Mesenchymal stem cell (in vitro differentiated cells and primary cell): ENCODE results near the gene CRABP1.

Source experiments
- DNase-seq: peaks from one replicate; pipeline ENCODE4 v3.0.0-alpha.2; 2013
- H2AFZ ChIP-seq: one replicate; pipeline ENCODE4 v1.6.1; 2013; ENCODE audit warnings: low read depth, mild to moderate bottlenecking, control low read depth, inconsistent platforms, low read length, moderate library complexity
- H2AK5ac ChIP-seq: 2 replicates; pipeline ENCODE4 v1.6.1; 2013; ENCODE audit warnings: low read length, moderate library complexity, mild to moderate bottlenecking, inconsistent platforms; ENCODE audit not compliant: severe bottlenecking
- H2BK120ac ChIP-seq: one replicate; pipeline ENCODE4 v1.6.1; 2013; ENCODE audit warnings: low read depth, mild to moderate bottlenecking, inconsistent platforms, low read length, moderate library complexity
- H2BK12ac ChIP-seq, 2 experiments: one replicate each; pipeline ENCODE4 v1.6.1; 2013; ENCODE audit warnings: inconsistent platforms in 2 of 2, low read length in 2 of 2, mild to moderate bottlenecking in 2 of 2, moderate library complexity in 2 of 2, control low read depth in 1 of 2
- H2BK15ac ChIP-seq: one replicate; pipeline ENCODE4 v1.6.1; 2013; ENCODE audit warnings: mild to moderate bottlenecking, low read depth, inconsistent platforms; ENCODE audit not compliant: poor library complexity, severe bottlenecking
- H2BK5ac ChIP-seq: 2 replicates; pipeline ENCODE4 v1.6.1; 2013; ENCODE audit warnings: low read depth, mild to moderate bottlenecking, low read length, control low read depth, inconsistent platforms; ENCODE audit not compliant: poor library complexity, severe bottlenecking
- H3K14ac ChIP-seq, 2 experiments: one replicate each; pipeline ENCODE4 v1.6.1; 2013; ENCODE audit warnings: inconsistent platforms in 2 of 2, low read length in 2 of 2, control low read depth in 1 of 2, mild to moderate bottlenecking in 1 of 2, moderate library complexity in 1 of 2
- H3K18ac ChIP-seq, 2 experiments: one replicate each; pipeline ENCODE4 v1.6.1; 2013; ENCODE audit warnings: inconsistent platforms in 2 of 2, low read length in 2 of 2, control low read depth in 1 of 2, low read depth in 1 of 2, mild to moderate bottlenecking in 1 of 2
- H3K23ac ChIP-seq, 2 experiments: one replicate each; pipeline ENCODE4 v1.6.1; 2013; ENCODE audit warnings: inconsistent platforms in 2 of 2, low read length in 2 of 2, mild to moderate bottlenecking in 2 of 2, moderate library complexity in 2 of 2, control low read depth in 1 of 2
- H3K27ac ChIP-seq: 2 replicates; pipeline ENCODE4 v1.5.1; 2013; ENCODE audit warnings: mild to moderate bottlenecking, moderate library complexity, low read length, control low read depth, inconsistent platforms; ENCODE audit not compliant: poor library complexity, severe bottlenecking
- H3K27me3 ChIP-seq, 2 experiments: 2 replicates each; pipeline versions ENCODE4 v1.6.1 to v1.7.0; 2013; ENCODE audit warnings: low read length in 2 of 2, mild to moderate bottlenecking in 2 of 2, moderate library complexity in 2 of 2, control low read depth in 1 of 2, inconsistent platforms in 1 of 2; ENCODE audit not compliant: control insufficient read depth in 1 of 2, insufficient read depth in 1 of 2
- H3K36me3 ChIP-seq, 2 experiments: 2 replicates each; pipeline versions ENCODE4 v1.6.1 to v1.7.0; 2013; ENCODE audit warnings: low read length in 2 of 2, control low read depth in 1 of 2, inconsistent platforms in 1 of 2, low read depth in 1 of 2, mild to moderate bottlenecking in 1 of 2; ENCODE audit not compliant: insufficient read depth in 2 of 2, control insufficient read depth in 1 of 2
- H3K4ac ChIP-seq, 2 experiments: one replicate each; pipeline ENCODE4 v1.6.1; 2013; ENCODE audit warnings: inconsistent platforms in 2 of 2, low read length in 2 of 2, mild to moderate bottlenecking in 2 of 2, moderate library complexity in 2 of 2, control low read depth in 1 of 2, low read depth in 1 of 2
- H3K4me1 ChIP-seq: 2 replicates; pipeline ENCODE4 v1.6.1; 2013; ENCODE audit warnings: low read depth, low read length, control low read depth; ENCODE audit not compliant: control insufficient read depth, insufficient read depth
- H3K4me2 ChIP-seq: 2 replicates; pipeline ENCODE4 v1.6.1; 2013; ENCODE audit warnings: low read length, mild to moderate bottlenecking, inconsistent platforms; ENCODE audit not compliant: poor library complexity, severe bottlenecking
- H3K4me3 ChIP-seq, 2 experiments: 2 replicates each; pipeline versions ENCODE4 v1.5.1 to v1.7.0; 2013; ENCODE audit warnings: low read length in 2 of 2, mild to moderate bottlenecking in 2 of 2, control low read depth in 1 of 2, low read depth in 1 of 2; ENCODE audit not compliant: insufficient read depth in 1 of 2
- H3K79me1 ChIP-seq: replicated peaks from 2 replicates; pipeline ENCODE4 v1.6.1; 2013; ENCODE audit warnings: mild to moderate bottlenecking, control low read depth, low read length, inconsistent platforms; ENCODE audit not compliant: poor library complexity, severe bottlenecking
- H3K9ac ChIP-seq: 2 replicates; pipeline ENCODE4 v1.7.0; 2013; ENCODE audit warnings: mild to moderate bottlenecking, low read length, moderate library complexity
- H3K9me3 ChIP-seq: 2 replicates; pipeline ENCODE4 v1.7.0; 2013; ENCODE audit warnings: mild to moderate bottlenecking, low read length; ENCODE audit not compliant: control insufficient read depth
- H4K8ac ChIP-seq: one replicate; pipeline ENCODE4 v1.6.1; 2013; ENCODE audit warnings: inconsistent platforms, mild to moderate bottlenecking, low read length, moderate library complexity
- H4K91ac ChIP-seq: one replicate; pipeline ENCODE4 v1.6.1; 2013; ENCODE audit warnings: mild to moderate bottlenecking, low read length, inconsistent platforms
- WGBS: methylation state at CpG from one replicate; pipeline ENCODE4 v1.1.7; 2013; ENCODE audit warnings: mixed read lengths; 5-methylcytosine and 5-hydroxymethylcytosine counted together

Gene CRABP1

DNA sequence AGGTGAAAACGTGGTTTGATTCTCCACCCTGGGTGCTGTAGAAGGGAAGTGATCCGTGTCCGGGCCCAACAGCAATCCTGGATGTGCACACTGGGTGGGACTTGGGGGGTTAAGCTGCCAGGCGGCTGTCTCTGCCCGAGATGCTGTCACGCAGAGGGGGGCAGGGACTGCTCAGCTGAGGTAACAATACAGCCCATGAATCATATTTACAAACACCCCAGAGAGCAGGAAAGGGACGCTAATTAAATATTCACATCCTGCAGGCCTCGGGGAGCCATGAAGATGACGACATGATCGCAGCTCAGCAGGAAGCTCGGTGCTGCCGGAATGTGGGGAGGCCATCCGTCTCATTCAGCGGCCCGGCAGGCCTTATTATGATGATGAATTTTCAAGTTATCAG is 17.9 kb upstream of the CRABP1 start:
- Histone ChIP-seq H4K8ac (peak overlapping the region; percentile 88), H3K4ac (no peak overlapping the region), H3K23ac (no peak overlapping the region), H2AFZ (no peak overlapping the region), H2BK5ac (no peak overlapping the region), H3K4me1 (peaks cover 25% of the 10 kb centered on the region), H3K4me3 (no peak overlapping the region), H3K27ac (peak overlapping the region; percentile 46), H3K18ac (no peak overlapping the region), H3K79me1 (no peaks in the 10 kb centered on the region), H2BK15ac (no peak overlapping the region), H2BK120ac (no peak overlapping the region), H3K36me3 (no peaks in the 10 kb centered on the region), H3K14ac (no peak overlapping the region), H2BK12ac (no peak overlapping the region), H3K4me2 (no peak overlapping the region), H4K91ac (peak overlapping the region; percentile 65), H3K9me3 (no peaks in the 10 kb centered on the region), H3K9ac (no peak overlapping the region), H2AK5ac (no peak overlapping the region), H3K27me3 (peaks cover 0 to 5% of the 10 kb centered on the region in 2 experiments)
- peak; percentile 45 for DNase-seq
- 43% methylated on average over 12 of the region's 15 CpGs for WGBS

DNA sequence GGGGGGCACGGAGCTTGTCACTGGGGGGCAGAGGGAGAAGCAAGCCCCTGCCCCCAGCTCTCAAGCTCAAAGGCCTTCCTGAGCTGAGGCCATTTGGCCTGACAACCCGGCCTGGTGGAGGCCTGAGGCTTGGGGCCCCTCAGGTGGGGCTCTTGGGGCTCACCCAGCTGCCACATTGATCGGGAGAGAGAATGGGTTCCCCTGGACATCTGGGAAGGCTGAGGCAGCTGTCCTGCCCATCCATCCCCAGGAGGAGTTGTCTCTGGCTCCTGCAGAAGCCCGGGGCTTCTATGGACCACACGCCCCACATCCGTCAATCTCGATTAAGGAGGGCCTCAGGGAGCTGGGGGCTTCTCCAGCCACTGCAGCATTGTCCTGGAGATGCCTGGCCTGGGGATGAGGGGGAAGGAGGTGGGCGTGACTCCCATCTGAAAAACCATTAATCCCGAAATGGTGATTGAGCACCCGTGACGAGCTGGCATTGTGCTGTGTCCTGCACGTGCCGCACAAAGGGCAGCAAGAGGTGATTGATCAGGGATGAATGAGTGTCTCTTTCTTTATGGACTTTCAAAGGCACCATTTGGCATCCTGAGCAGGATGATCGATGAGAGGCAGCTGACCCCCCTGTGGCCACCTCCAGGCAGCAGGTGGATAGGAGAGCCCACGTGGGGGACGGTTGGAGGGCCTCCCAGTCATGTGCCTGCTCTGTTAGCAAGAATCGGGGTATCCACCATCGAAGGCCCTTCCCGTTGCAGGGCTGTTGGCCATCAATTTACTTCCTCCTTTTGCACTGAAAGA is 17.2 kb upstream of the CRABP1 start:
- Histone ChIP-seq H2BK120ac (no peak overlapping the region), H3K18ac (no peak overlapping the region), H3K23ac (no peak overlapping the region), H2AK5ac (peak overlapping the region; percentile 47), H2BK5ac (peak overlapping the region; percentile 51), H2BK15ac (no peak overlapping the region), H3K27ac (peak overlapping the region; percentile 46), H3K9ac (no peak overlapping the region), H3K14ac (no peak overlapping the region), H2AFZ (no peak overlapping the region), H3K36me3 (no peaks in the 10 kb centered on the region), H3K4me1 (peaks cover 25% of the 10 kb centered on the region), H3K4me3 (no peak overlapping the region), H2BK12ac (no peak overlapping the region), H3K27me3 (peaks cover 0 to 5% of the 10 kb centered on the region in 2 experiments), H4K8ac (peak overlapping the region; percentile 8), H3K4ac (no peak overlapping the region), H3K4me2 (no peak overlapping the region), H3K79me1 (no peaks in the 10 kb centered on the region), H3K9me3 (no peaks in the 10 kb centered on the region), H4K91ac (no peak overlapping the region)
- DNase-seq = no peak
- 89% methylated on average over 19 of the region's 19 CpGs for WGBS

- Histone ChIP-seq H3K36me3 (no peaks in the 10 kb centered on the region), H3K18ac (no peak overlapping the region), H2AK5ac (no peak overlapping the region), H4K8ac (no peak overlapping the region), H3K79me1 (no peaks in the 10 kb centered on the region), H3K27me3 (peaks cover 0 to 5% of the 10 kb centered on the region in 2 experiments), H3K4me2 (no peak overlapping the region), H4K91ac (no peak overlapping the region), H3K23ac (no peak overlapping the region), H3K27ac (no peak overlapping the region), H3K9ac (no peak overlapping the region), H2BK15ac (no peak overlapping the region), H3K14ac (no peak overlapping the region), H2BK5ac (no peak overlapping the region), H3K4me1 (peaks cover 25% of the 10 kb centered on the region), H2AFZ (no peak overlapping the region), H3K4ac (no peak overlapping the region), H3K9me3 (no peaks in the 10 kb centered on the region), H3K4me3 (no peak overlapping the region), H2BK12ac (no peak overlapping the region), H2BK120ac (no peak overlapping the region)
- 98% methylated on average over 7 of the region's 7 CpGs for WGBS
- no peak for DNase-seq
These were observed 16.5 kb upstream of the CRABP1 start for GRCh38 chr15:78323693-78324092.

- Histone ChIP-seq H4K8ac (no peak overlapping the region), H3K18ac (no peak overlapping the region), H3K14ac (no peak overlapping the region), H3K9me3 (no peaks in the 10 kb centered on the region), H3K27me3 (peaks cover 0 to 5% of the 10 kb centered on the region in 2 experiments), H2BK120ac (no peak overlapping the region), H3K4me3 (no peak overlapping the region), H2AK5ac (no peak overlapping the region), H2BK12ac (no peak overlapping the region), H3K9ac (no peak overlapping the region), H2AFZ (no peak overlapping the region), H3K4me2 (no peak overlapping the region), H3K4ac (no peak overlapping the region), H3K27ac (no peak overlapping the region), H2BK15ac (no peak overlapping the region), H3K79me1 (no peaks in the 10 kb centered on the region), H2BK5ac (no peak overlapping the region), H3K36me3 (no peaks in the 10 kb centered on the region), H4K91ac (no peak overlapping the region), H3K4me1 (peaks cover 25% of the 10 kb centered on the region), H3K23ac (no peak overlapping the region)
- 89% methylated on average over 5 of the region's 5 CpGs for WGBS
- DNase-seq = no peak
These were observed 16.0 kb upstream of the CRABP1 start for GRCh38 chr15:78324144-78324543.
